HL-60 (cell line): ENCODE measurements around the gene TMEM123.

ENCODE experiments used
- CTCF ChIP-seq: IDR thresholded peaks from one replicate; pipeline ENCODE4 v1.5.1; 2011; ENCODE audit warnings: low read length, control low read depth, inconsistent platforms; ENCODE audit not compliant: insufficient read depth
- POLR2AphosphoS5 ChIP-seq: IDR thresholded peaks from 2 replicates; pipeline ENCODE4 v1.6.1; 2012; ENCODE audit warnings: low read depth
- REST ChIP-seq: IDR thresholded peaks from 2 replicates; pipeline ENCODE4 v1.6.1; 2012; ENCODE audit warnings: low read depth; ENCODE audit not compliant: insufficient replicate concordance
- SPI1 ChIP-seq: IDR thresholded peaks from 2 replicates; pipeline ENCODE4 v1.6.1; 2012; ENCODE audit warnings: low read depth, mild to moderate bottlenecking, borderline replicate concordance

GRCh38 chr11:102497061-102497460, 44.5 kb upstream of the TMEM123 start:
- TF ChIP-seq SPI1 (no peak), CTCF (no peak), REST (no peak), POLR2AphosphoS5 (no peak)
